Activated CD4-positive, alpha-beta memory T cell treated with anti-CD3 and anti-CD28 coated beads, Interleukin-2, amount 10 ng/mL, durations not matched to agents 7 days and 5 days (primary cell): ENCODE results near the gene STAT5B. TPM values are rescaled to one million over a fixed set of nuclear protein-coding genes. Genes with fewer than 3 reads are reported as not detected.
A peak's percentile ranks its signal among the peaks of the same experiment; 100 is the strongest.

ENCODE experiments used
- CTCF ChIA-PET: fragments of 350-600 bp; sonication (Branson Sonifier 250); formaldehyde crosslinking; loops from one replicate; lab custom pipeline; 2021; ENCODE audit warnings: antibody characterized with exemption, inconsistent platforms; lab: Charles Lee
- POLR2A ChIA-PET: fragments of 350-600 bp; sonication (Branson Sonifier 250); formaldehyde crosslinking; loops from one replicate; lab custom pipeline; 2021; ENCODE audit warnings: antibody characterized with exemption; lab: Charles Lee
- DNase-seq: peaks from one replicate; pipeline ENCODE4 v3.0.0-alpha.2; 2020
- H3K27ac Mint-ChIP-seq: one replicate; pipeline ENCODE4 v1.8.0; 2021; ENCODE audit warnings: mild to moderate bottlenecking, mixed read lengths
- H3K27me3 Mint-ChIP-seq: one replicate; pipeline ENCODE4 v1.8.0; 2021; ENCODE audit warnings: mixed read lengths
- H3K36me3 Mint-ChIP-seq: one replicate; pipeline ENCODE4 v1.8.0; 2021; ENCODE audit warnings: low read depth, mixed read lengths
- H3K4me1 Mint-ChIP-seq: one replicate; pipeline ENCODE4 v1.8.0; 2021; ENCODE audit warnings: mixed read lengths
- H3K4me3 Mint-ChIP-seq: one replicate; pipeline ENCODE4 v1.8.0; 2021; ENCODE audit warnings: mild to moderate bottlenecking, mixed read lengths
- H3K9me3 Mint-ChIP-seq: one replicate; pipeline ENCODE4 v1.8.0; 2021; ENCODE audit warnings: mixed read lengths
- total RNA-seq, 2 experiments: library from RNA; stranded (reverse); gene quantifications; one replicate each; pipeline ENCODE4 v1.2.3, GENCODE V29; 2021

STAT5B gene
- total RNA-seq, 2 experiments from 2014 or later, result 163 to 171 TPM

DNA sequence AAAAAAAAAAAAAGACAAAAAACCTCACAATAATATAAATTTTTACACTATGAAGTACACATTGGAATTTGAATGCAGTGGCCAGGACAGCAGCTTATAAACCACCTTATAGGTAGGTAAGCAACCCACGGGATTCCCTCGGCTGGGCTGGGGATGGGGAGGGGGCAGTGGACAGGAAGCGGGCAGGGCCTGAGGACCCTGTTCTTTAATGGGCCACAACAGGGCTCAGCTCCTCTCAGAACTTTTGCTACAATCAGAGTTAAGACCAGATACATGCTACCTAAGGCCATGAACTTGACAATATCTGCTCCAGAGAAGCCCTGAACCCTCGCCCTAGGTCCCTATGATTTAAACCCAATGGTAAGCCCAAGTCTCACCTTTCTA lies 37.2 kb upstream of the STAT5B start:
- POLR2A ChIA-PET, result interaction anchor here (0.7 to 2.8 kb wide), 13 partner anchors 18 to 143 kb away, joined by 3 to 17 read pairs (median 4); partner anchors contain the start of genes STAT3 and STAT5A
- H3K9me3 Mint-ChIP-seq, result no peaks in the 10 kb centered on the region
- H3K27ac Mint-ChIP-seq, result no peak overlapping the region
- no peak overlapping the region for H3K4me3 Mint-ChIP-seq
- peaks cover 69% of the 10 kb centered on the region for H3K36me3 Mint-ChIP-seq
- H3K27me3 Mint-ChIP-seq, result no peaks in the 10 kb centered on the region
- no peak for DNase-seq
- H3K4me1 Mint-ChIP-seq, result peaks cover 60% of the 10 kb centered on the region
- CTCF ChIA-PET, result interaction anchor here (0.6 to 20.0 kb wide), 14 partner anchors 9 to 264 kb away, joined by 3 to 342 read pairs (median 4); partner anchors contain the start of genes HCRT, PSMC3IP and STAT3

DNA sequence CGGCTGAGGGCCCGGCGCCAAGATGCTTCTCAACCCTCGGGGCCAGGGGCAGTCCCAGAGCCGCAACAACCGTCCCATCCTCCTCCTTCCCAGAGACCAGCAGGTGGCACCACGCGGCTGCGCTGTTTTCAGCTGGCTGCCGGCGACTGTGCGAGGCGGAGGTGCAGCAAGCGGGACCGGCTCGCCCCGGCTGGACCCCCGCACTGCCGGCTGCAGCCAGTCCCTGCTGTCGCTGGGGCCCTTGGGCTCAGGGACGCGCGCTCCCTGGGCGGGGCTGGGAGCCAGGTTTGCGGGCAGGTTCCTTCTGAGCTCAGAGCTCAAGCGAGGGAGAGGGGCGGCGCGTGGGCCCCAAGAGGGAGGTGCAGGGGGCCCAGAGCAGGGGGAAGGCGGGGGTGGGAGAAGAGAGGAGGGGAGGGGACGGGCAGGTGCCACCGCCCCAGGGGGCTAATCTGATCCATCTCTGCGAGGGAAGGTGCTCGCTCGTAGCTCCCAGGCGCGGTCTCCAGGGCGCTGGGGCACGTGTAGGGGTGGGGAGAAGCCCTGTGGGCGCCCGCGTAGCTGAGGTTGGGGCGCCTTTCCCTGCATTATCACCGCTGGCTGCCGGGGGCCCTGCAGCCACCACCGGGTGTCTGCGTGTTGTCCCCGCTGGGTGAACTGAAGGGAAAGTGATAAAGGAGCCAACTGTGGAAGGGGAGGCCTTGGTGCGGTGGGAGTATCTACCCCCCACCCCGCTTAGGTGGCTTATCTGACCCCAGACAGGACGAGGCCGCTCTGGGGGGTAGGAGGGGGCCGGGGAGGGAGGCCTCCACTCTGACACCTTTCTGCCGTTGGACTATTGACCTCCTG lies 36.3 kb upstream of the STAT5B start:
- ChIA-PET POLR2A (interaction anchor here (0.6 to 2.8 kb wide), 23 partner anchors 10 to 223 kb away, joined by 3 to 17 read pairs (median 4); partner anchors contain the start of genes NAGLU, STAT3, STAT5A and STAT5B), CTCF (interaction anchor here (0.6 to 20.0 kb wide), 26 partner anchors 9 to 349 kb away, joined by 3 to 342 read pairs (median 4); partner anchors contain the start of gene STAT3)
- H3K27ac Mint-ChIP-seq, result peak overlapping the region; percentile 6
- peak; percentile 80 for DNase-seq
- H3K27me3 Mint-ChIP-seq, result no peaks in the 10 kb centered on the region
- no peak overlapping the region for H3K4me3 Mint-ChIP-seq
- peaks cover 59% of the 10 kb centered on the region for H3K4me1 Mint-ChIP-seq
- H3K36me3 Mint-ChIP-seq, result peaks cover 70% of the 10 kb centered on the region
- no peaks in the 10 kb centered on the region for H3K9me3 Mint-ChIP-seq

DNA sequence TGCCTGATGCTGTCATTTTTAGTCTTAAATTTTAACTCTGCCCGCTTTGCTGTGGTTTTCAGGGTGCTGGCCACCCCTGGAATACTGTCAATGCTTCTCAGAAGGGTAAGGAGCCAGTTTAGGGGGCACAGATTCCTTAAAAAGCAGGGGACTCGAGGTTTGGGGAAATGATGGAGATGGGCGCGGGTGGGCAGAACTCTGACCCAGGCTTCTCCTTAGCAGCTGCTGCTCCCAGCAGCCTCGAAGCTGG lies 35.8 kb upstream of the STAT5B start:
- Mint-ChIP-seq H3K27ac (peak overlapping the region; percentile 6), H3K27me3 (no peaks in the 10 kb centered on the region), H3K4me1 (peaks cover 57% of the 10 kb centered on the region), H3K9me3 (no peaks in the 10 kb centered on the region), H3K36me3 (peaks cover 72% of the 10 kb centered on the region), H3K4me3 (no peak overlapping the region)
- CTCF ChIA-PET, result interaction anchor here (0.8 to 20.0 kb wide), 21 partner anchors 8 to 348 kb away, joined by 3 to 342 read pairs (median 4); no protein-coding TSS in a partner anchor
- POLR2A ChIA-PET, result interaction anchor here (0.6 to 2.8 kb wide), 15 partner anchors 11 to 224 kb away, joined by 3 to 17 read pairs (median 4); partner anchors contain the start of genes NAGLU, STAT3, STAT5A and STAT5B
- no peak for DNase-seq

DNA sequence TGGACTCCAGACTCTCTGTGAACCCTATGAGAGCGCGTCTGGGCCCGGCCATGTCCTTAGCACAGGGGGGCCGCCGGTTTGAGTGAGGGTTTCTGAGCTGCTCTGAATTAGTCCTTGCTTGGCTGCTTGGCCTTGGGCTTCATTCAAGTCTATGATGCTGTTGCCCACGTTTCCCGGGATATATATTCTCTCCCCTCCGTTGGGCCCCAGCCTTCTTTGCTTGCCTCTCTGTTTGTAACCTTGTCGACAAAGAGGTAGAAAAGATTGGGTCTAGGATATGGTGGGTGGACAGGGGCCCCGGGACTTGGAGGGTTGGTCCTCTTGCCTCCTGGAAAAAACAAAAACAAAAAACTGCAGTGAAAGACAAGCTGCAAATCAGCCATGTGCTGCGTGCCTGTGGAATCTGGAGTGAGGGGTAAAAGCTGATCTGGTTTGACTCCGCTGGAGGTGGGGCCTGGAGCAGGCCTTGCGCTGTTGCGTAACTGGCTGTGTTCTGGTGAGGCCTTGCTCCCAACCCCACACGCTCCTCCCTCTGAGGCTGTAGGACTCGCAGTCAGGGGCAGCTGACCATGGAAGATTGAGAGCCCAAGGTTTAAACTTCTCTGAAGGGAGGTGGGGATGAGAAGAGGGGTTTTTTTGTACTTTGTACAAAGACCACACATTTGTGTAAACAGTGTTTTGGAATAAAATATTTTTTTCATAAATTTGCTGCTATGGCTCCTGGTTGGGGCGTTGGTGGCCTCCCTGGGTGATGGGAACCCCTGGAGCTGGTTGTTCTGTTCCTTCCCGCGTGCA lies 35.2 kb upstream of the STAT5B start:
- H3K27me3 Mint-ChIP-seq, result no peaks in the 10 kb centered on the region
- H3K27ac Mint-ChIP-seq, result no peak overlapping the region
- peaks cover 70% of the 10 kb centered on the region for H3K36me3 Mint-ChIP-seq
- H3K9me3 Mint-ChIP-seq, result no peaks in the 10 kb centered on the region
- DNase-seq, result no peak
- ChIA-PET POLR2A (interaction anchor here (0.6 to 3.9 kb wide), 11 partner anchors 22 to 209 kb away, joined by 3 to 19 read pairs (median 4); partner anchors contain the start of genes STAT3, STAT5A and STAT5B), CTCF (interaction anchor here (1.1 to 20.0 kb wide), 15 partner anchors 8 to 348 kb away, joined by 3 to 342 read pairs (median 5); no protein-coding TSS in a partner anchor)
- H3K4me1 Mint-ChIP-seq, result peaks cover 53% of the 10 kb centered on the region
- no peak overlapping the region for H3K4me3 Mint-ChIP-seq

DNA sequence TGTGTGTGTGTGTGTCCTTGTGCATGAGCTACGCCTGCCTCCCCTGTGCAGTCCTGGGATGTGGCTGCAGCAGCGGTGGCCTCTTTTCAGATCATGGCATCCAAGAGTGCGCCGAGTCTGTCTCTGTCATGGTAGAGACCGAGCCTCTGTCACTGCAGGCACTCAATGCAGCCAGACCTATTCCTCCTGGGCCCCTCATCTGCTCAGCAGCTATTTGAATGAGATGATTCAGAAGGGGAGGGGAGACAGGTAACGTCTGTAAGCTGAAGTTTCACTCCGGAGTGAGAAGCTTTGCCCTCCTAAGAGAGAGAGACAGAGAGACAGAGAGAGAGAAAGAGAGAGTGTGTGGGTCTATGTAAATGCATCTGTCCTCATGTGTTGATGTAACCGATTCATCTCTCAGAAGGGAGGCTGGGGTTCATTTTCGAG lies 34.6 kb upstream of the STAT5B start:
- Mint-ChIP-seq H3K27ac (peak overlapping the region; percentile 44), H3K9me3 (no peaks in the 10 kb centered on the region), H3K4me1 (peaks cover 54% of the 10 kb centered on the region), H3K36me3 (peaks cover 74% of the 10 kb centered on the region), H3K4me3 (no peak overlapping the region), H3K27me3 (no peaks in the 10 kb centered on the region)
- ChIA-PET CTCF (interaction anchor here (1.1 to 20.0 kb wide), 11 partner anchors 11 to 347 kb away, joined by 3 to 342 read pairs (median 5); no protein-coding TSS in a partner anchor), POLR2A (interaction anchor here (1.0 to 3.9 kb wide), 5 partner anchors 22 to 146 kb away, joined by 3 to 19 read pairs (median 3); partner anchors contain the start of gene STAT5A)
- DNase-seq, result no peak

DNA sequence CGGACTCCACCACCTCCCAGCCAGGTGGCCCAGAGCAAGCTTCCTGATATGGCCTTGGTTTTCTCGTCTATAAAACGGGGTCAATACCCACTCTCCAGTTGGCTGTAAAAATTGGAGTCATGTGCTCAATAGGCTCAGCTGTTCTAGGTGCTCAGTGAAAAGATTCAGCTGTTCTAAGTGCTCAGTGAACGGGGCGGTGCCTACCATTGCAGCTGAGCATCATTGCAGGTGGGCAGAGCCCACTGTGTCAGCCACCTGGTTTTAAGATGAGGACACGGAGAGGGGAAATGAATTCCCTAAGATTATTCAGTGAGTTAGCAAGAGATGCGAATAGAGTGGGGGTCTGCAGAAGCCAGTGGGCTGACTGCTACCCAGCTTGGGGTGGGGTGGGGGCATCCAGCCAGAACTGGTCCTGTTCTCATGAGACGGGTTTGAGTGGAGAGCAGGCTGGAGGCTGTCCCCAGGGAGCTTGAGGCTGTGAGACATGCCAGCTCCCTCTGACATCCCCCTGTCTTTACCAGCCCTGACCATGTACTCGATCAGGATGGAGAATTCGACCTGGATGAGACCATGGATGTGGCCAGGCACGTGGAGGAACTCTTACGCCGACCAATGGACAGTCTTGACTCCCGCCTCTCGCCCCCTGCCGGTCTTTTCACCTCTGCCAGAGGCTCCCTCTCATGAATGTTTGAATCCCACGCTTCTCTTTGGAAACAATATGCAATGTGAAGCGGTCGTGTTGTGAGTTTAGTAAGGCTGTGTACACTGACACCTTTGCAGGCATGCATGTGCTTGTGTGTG lies 34.0 kb upstream of the STAT5B start:
- no peaks in the 10 kb centered on the region for H3K27me3 Mint-ChIP-seq
- peaks cover 49% of the 10 kb centered on the region for H3K4me1 Mint-ChIP-seq

DNA sequence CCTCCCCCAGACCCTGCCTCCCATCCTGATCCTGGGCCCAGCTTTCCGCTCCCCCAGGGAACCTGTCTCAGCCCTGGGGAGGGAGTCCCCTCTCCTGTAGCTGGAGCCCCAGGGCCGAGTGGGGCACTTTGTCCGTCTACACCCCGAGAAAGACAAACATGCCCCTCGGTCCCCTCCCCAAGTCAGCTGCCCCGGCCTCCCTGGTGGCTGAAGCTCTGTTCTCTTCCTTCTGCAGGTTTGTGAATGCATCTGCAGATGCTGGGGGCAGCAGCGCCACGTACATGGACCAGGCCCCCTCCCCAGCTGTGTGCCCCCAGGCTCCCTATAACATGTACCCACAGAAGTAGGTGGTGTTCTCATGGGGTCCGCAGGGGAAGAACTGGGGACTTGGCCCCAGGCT lies 33.0 kb upstream of the STAT5B start:
- ChIA-PET POLR2A (interaction anchor here (0.8 to 3.9 kb wide), 7 partner anchors 9 to 125 kb away, joined by 3 to 19 read pairs (median 4); partner anchors contain the start of gene STAT5A), CTCF (interaction anchor here (0.9 to 20.0 kb wide), 5 partner anchors 9 to 209 kb away, joined by 3 to 342 read pairs (median 4); no protein-coding TSS in a partner anchor)
- Mint-ChIP-seq H3K9me3 (no peaks in the 10 kb centered on the region), H3K36me3 (peaks cover 70% of the 10 kb centered on the region), H3K4me3 (no peak overlapping the region), H3K27ac (no peak overlapping the region), H3K27me3 (no peaks in the 10 kb centered on the region), H3K4me1 (peaks cover 41% of the 10 kb centered on the region)
- DNase-seq, result no peak

More for the DNA sequence above, 34.0 kb upstream of the STAT5B start:
- Mint-ChIP-seq H3K36me3 (peaks cover 69% of the 10 kb centered on the region), H3K9me3 (no peaks in the 10 kb centered on the region), H3K27ac (peak overlapping the region; percentile 44), H3K4me3 (no peak overlapping the region)
- ChIA-PET CTCF (interaction anchor here (0.9 to 20.0 kb wide), 11 partner anchors 8 to 207 kb away, joined by 3 to 342 read pairs (median 5); no protein-coding TSS in a partner anchor), POLR2A (interaction anchor here (0.7 to 3.9 kb wide), 8 partner anchors 8 to 147 kb away, joined by 3 to 19 read pairs (median 4); partner anchors contain the start of gene STAT5A)
- DNase-seq, result no peak

DNA sequence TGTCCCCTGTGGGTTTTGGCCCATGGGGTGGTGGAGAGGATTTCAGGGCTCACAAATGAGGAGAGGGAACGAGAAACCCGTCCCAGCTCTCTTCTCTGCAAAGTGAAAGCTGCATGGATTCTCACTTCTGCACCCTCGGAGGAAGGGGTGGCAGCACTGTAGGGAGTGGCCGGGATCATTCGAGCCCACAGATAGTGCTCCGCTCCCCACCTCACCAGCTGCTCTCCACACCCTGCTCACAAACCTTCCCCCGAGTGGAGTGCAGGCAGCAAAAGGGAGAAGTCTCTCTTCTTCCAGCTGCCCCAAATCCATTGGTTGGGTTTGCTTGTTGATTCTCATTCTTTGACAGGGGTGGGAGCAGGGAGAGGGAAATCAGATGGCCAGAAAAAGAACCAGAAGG lies 32.3 kb upstream of the STAT5B start:
- Mint-ChIP-seq H3K27me3 (no peaks in the 10 kb centered on the region), H3K4me1 (peaks cover 34% of the 10 kb centered on the region), H3K27ac (no peak overlapping the region), H3K36me3 (peaks cover 70% of the 10 kb centered on the region), H3K4me3 (no peak overlapping the region), H3K9me3 (no peaks in the 10 kb centered on the region)
- CTCF ChIA-PET, result interaction anchor here (0.6 to 20.0 kb wide), 3 partner anchors 80 to 266 kb away, joined by 3 to 342 read pairs (median 4); no protein-coding TSS in a partner anchor
- POLR2A ChIA-PET, result interaction anchor here (0.8 to 3.9 kb wide), 3 partner anchors 14 to 112 kb away, joined by 3 to 19 read pairs (median 5); partner anchors contain the start of gene STAT5A
- DNase-seq, result no peak

DNA sequence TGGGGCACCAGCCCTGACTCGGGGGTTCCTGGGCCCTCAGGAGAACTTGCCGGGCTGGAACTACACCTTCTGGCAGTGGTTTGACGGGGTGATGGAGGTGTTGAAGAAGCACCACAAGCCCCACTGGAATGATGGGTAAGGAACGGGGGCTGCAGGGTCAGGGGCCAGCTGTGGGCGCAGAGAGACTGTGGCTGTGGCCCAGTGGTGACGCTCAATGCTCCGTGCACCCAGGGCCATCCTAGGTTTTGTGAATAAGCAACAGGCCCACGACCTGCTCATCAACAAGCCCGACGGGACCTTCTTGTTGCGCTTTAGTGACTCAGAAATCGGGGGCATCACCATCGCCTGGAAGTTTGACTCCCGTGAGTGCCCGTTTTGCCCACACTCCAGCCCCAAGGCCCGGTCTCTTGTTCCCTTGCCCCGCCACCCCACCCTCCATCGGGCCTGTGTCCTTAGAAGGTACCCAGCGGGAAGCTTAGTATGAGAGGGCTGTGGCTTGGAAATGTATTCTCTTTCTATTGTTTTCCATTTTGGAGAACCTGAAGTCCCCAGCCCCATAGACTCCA lies 31.3 kb upstream of the STAT5B start:
- no peak for DNase-seq
- POLR2A ChIA-PET, result interaction anchor here (1.8 to 3.9 kb wide), 2 partner anchors 13 to 18 kb away, joined by 5 to 19 read pairs; partner anchors contain the start of gene STAT5A
- H3K9me3 Mint-ChIP-seq, result no peaks in the 10 kb centered on the region
- CTCF ChIA-PET, result interaction anchor here (1.5 kb wide), 1 partner anchor 211 kb away, joined by 4 read pairs; no protein-coding TSS in a partner anchor
- no peaks in the 10 kb centered on the region for H3K27me3 Mint-ChIP-seq
- no peak overlapping the region for H3K4me3 Mint-ChIP-seq
- H3K27ac Mint-ChIP-seq, result peak overlapping the region; percentile 24
- peaks cover 28% of the 10 kb centered on the region for H3K4me1 Mint-ChIP-seq
- H3K36me3 Mint-ChIP-seq, result peaks cover 77% of the 10 kb centered on the region

DNA sequence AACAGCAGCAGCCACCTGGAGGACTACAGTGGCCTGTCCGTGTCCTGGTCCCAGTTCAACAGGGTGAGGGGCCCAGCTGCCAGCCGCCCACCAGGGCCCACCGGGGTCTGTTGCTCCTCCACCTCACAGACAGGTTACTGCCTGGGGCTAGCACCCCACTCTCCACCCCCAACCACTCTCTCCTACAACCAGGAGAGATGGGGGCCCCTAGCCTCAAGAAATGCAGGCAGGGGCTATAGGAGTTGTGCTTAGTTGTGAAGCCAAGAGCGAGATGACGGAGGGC lies 30.1 kb upstream of the STAT5B start:
- Mint-ChIP-seq H3K36me3 (peaks cover 80% of the 10 kb centered on the region), H3K27me3 (no peaks in the 10 kb centered on the region), H3K9me3 (no peaks in the 10 kb centered on the region), H3K4me1 (peaks cover 21% of the 10 kb centered on the region), H3K4me3 (no peak overlapping the region), H3K27ac (no peak overlapping the region)
- DNase-seq, result no peak
- ChIA-PET POLR2A (interaction anchor here (1.3 kb wide), 1 partner anchor 19 kb away, joined by 3 read pairs; no protein-coding TSS in a partner anchor), CTCF (no interaction called here)
